GM19099 (cell line): ENCODE data around the gene NEIL1.

Experiments
- POLR2A ChIP-seq: IDR thresholded peaks from 3 replicates; pipeline ENCODE4 v1.6.1; 2011; ENCODE audit warnings: low read depth; ENCODE audit not compliant: insufficient read length; ENCODE audit errors: extremely low read depth

Gene NEIL1

GRCh38 chr15:75367006-75367405 is 20.2 kb downstream of the NEIL1 start:
- TF ChIP-seq POLR2A: no peak

GRCh38 chr15:75367406-75367912 is 20.6 kb downstream of the NEIL1 start:
- no peak for TF ChIP-seq POLR2A

GRCh38 chr15:75367913-75368688 is 21.3 kb downstream of the NEIL1 start, which contains the start of gene MAN2C1:
MAN2C1 (minus strand) TSS chr15:75368607; CDS start chr15:75368583, 24 bp downstream.
- peak; percentile 96 for TF ChIP-seq POLR2A

GRCh38 chr15:75368689-75369239 is 21.9 kb downstream of the NEIL1 start:
- TF ChIP-seq POLR2A: no peak

- TF ChIP-seq POLR2A: no peak
Observed at GRCh38 chr15:75369897-75370581, 23.2 kb downstream of the NEIL1 start.

- no peak for TF ChIP-seq POLR2A
Observed at GRCh38 chr15:75371486-75371885, 24.6 kb downstream of the NEIL1 start.

DNA sequence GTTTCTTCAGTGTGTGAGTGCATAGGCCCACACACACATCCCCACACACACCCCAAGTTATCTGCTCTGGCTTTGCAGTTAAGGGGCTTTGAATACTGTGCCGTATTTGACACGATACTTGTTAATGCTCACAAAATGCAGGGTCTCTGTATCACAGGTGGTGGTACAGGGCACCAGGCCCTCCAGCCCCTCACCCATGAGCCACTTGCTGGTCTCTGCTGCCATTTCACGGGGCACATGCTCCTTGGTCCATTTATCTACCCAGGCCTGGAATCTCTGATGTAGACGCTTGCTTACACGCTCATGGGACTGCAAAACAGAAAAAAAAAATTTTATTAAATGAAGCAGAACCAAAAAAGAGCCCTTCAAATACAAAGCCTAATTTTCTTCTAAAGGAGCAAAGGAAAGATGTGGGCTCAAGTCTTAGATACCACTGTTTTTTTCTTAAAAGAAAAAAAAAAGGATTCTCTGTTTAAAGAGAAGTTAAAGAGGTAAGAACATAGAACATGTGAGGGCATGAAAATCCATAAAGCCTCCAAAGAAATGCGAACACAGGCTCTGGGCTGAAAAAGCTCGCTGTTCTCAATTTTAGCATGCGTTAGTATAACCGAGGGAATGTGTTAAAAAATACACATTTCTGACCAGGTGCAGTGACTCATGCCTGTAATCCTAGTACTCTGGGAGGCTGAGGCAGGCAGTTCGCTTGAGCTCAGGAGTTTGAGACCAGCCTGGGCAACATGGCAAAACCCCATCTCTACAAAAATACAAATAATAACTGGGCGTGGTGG is 25.3 kb downstream of the NEIL1 start:
- no peak for TF ChIP-seq POLR2A

- TF ChIP-seq POLR2A: no peak
Observed at GRCh38 chr15:75380773-75381172, 33.9 kb downstream of the NEIL1 start.

DNA sequence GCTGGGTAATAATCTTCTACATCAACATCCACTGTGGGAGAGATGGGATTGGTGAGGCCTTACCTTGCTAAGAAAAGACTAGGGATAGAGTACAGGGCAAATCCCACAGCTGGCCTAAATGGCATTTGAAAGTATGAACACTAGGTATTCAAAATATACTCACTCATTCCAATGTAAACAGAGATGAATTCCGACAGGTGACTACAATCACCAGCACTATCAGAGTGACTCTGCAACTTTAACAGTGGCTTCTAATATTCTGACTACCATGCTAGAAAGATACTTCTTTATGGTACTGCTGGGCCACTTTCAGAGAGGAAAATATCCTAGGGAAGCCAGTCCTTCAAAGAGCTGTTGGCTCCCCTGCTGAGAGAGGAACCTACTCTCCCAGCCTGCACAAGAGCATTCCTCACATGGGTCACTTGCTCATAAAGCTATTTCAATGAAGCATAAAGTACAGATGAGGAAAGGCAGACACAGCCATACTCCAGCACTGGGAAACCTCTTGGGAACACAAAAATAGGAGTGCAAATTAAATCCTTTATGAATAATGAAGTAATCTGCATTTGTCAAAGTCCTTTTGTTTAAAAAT is 43.0 kb downstream of the NEIL1 start:
- TF ChIP-seq POLR2A: no peak

DNA sequence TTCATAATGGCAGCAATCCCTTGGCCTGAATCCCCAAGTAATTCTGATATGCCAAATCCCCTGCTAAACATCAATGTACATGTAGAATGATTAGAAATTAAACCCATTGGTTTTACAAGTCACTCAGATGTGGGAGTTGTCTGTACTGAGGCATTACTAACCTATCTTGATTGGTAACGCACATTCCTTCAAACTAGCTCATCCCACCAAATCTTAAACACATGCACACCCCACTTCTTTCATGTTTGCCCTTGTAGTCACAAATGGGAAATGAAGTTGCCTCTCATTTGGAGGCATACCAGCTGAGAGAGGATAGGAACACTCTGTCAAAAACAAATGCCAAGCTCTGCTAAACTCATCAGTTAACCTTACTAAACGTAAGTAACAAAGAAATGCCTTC is 50.7 kb downstream of the NEIL1 start:
- no peak for TF ChIP-seq POLR2A

GRCh38 chr15:75403892-75404291 is 57.1 kb downstream of the NEIL1 start:
- no peak for TF ChIP-seq POLR2A
